Esophagus squamous epithelium (tissue), 5 donors: Measurements from ENCODE around the gene CLTCL1. TPM values are rescaled to one million over a fixed set of nuclear protein-coding genes. Genes with fewer than 3 reads are reported as not detected.
"Not testable (repeated sequence)": the region's sequence is repeated elsewhere in the genome, so short reads cannot be mapped to it uniquely, and the experiment has no call there.

ENCODE experiments used
- DNase-seq: peaks from one replicate; lab custom pipeline; 2025; lab: John Stamatoyannopoulos, UW
- H3K27ac ChIP-seq, 4 donors: fragments of 200-600 bp; sonication (generic); one replicate each; pipeline ENCODE4 v1.5.1; 2016 to 2019; ENCODE audit warnings: mild to moderate bottlenecking in 1 of 4
- H3K27me3 ChIP-seq, 4 donors: fragments of 200-600 bp; sonication (generic); 1 replicate in 3 of 4; 2 replicates in 1 of 4; pipeline versions ENCODE4 v1.5.1 to v1.6.0; 2017 to 2021; ENCODE audit warnings: antibody characterized with exemption in 1 of 4
- H3K36me3 ChIP-seq, 3 donors: fragments of 200-600 bp; sonication (generic); one replicate each; pipeline ENCODE4 v1.5.1; 2016 to 2019
- H3K4me1 ChIP-seq, 3 donors: fragments of 200-600 bp; sonication (generic); one replicate each; pipeline ENCODE4 v1.5.1; 2017 to 2019
- H3K4me3 ChIP-seq, 4 donors: fragments of 200-600 bp; sonication (generic); 1 replicate in 3 of 4; 2 replicates in 1 of 4; pipeline ENCODE4 v1.5.1; 2016 to 2019; ENCODE audit warnings: mild to moderate bottlenecking in 2 of 4, moderate library complexity in 1 of 4
- H3K9me3 ChIP-seq, 3 donors: fragments of 200-600 bp; sonication (generic); one replicate each; pipeline ENCODE4 v1.5.1; 2016 to 2019
- POLR2A ChIP-seq, 4 donors: fragments of 450-650 bp; IDR thresholded peaks; one replicate each; pipeline ENCODE4 v1.6.1; 2017; ENCODE audit warnings: antibody characterized with exemption in 4 of 4, mild to moderate bottlenecking in 4 of 4, moderate library complexity in 3 of 4
- WGBS, 2 donors: methylation state at CpG; one replicate each; pipeline ENCODE4 v1.1.5; 2018; 5-methylcytosine and 5-hydroxymethylcytosine counted together
- intact Hi-C: fragments of 100-400 bp; cut with DNase I; formaldehyde crosslinking; loops from one replicate; pipeline ENCODE4 v1.15.0; 2022
- total RNA-seq, 4 donors: library from RNA; depleted of rRNA; stranded (reverse); fragments of >200 nt; gene quantifications; one replicate each; pipeline ENCODE4 v1.1.0, GENCODE V29; 2016
- TF ChIP-seq, protein P1 (sequence below), 6 experiments: fragments of 450-650 bp in 4 of 6; fragments of 200-600 bp in 2 of 6; sonication (generic) in 2 of 6; IDR thresholded peaks; one replicate each; pipeline ENCODE4 v1.5.1; 2016 to 2019; ENCODE audit warnings: antibody characterized with exemption in 6 of 6, mild to moderate bottlenecking in 4 of 6, moderate library complexity in 4 of 6
- donor health status: DM: yes; HTN: yes; CAD: no.

Gene CLTCL1
- total RNA-seq, 4 donors from 2014 or later, result 3.0 to 7.7 (median 5.1) TPM

GRCh38 chr22:19168088-19168890 lies 123.2 kb downstream of the CLTCL1 start:
- intact Hi-C loops, result no loop called here
- Histone ChIP-seq H3K4me3 (no peak overlapping the region), H3K27me3 (peaks cover 3 to 72% (median 11%) of the 10 kb centered on the region in 4 donors), H3K9me3 (no peaks in the 10 kb centered on the region), H3K27ac (no peak overlapping the region), H3K36me3 (no peaks in the 10 kb centered on the region), H3K4me1 (peaks cover 24 to 40% (median 31%) of the 10 kb centered on the region in 3 donors)
- TF ChIP-seq, protein P1, sequence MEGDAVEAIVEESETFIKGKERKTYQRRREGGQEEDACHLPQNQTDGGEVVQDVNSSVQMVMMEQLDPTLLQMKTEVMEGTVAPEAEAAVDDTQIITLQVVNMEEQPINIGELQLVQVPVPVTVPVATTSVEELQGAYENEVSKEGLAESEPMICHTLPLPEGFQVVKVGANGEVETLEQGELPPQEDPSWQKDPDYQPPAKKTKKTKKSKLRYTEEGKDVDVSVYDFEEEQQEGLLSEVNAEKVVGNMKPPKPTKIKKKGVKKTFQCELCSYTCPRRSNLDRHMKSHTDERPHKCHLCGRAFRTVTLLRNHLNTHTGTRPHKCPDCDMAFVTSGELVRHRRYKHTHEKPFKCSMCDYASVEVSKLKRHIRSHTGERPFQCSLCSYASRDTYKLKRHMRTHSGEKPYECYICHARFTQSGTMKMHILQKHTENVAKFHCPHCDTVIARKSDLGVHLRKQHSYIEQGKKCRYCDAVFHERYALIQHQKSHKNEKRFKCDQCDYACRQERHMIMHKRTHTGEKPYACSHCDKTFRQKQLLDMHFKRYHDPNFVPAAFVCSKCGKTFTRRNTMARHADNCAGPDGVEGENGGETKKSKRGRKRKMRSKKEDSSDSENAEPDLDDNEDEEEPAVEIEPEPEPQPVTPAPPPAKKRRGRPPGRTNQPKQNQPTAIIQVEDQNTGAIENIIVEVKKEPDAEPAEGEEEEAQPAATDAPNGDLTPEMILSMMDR (IDR thresholded peaks at IDR 0.05), result no peak
- no peak for TF ChIP-seq POLR2A (IDR thresholded peaks at IDR 0.05)
- DNase-seq, result no peak
- 51 to 53% methylated on average over 13 to 17 of the region's 17 CpGs for WGBS, 2 donors

DNA sequence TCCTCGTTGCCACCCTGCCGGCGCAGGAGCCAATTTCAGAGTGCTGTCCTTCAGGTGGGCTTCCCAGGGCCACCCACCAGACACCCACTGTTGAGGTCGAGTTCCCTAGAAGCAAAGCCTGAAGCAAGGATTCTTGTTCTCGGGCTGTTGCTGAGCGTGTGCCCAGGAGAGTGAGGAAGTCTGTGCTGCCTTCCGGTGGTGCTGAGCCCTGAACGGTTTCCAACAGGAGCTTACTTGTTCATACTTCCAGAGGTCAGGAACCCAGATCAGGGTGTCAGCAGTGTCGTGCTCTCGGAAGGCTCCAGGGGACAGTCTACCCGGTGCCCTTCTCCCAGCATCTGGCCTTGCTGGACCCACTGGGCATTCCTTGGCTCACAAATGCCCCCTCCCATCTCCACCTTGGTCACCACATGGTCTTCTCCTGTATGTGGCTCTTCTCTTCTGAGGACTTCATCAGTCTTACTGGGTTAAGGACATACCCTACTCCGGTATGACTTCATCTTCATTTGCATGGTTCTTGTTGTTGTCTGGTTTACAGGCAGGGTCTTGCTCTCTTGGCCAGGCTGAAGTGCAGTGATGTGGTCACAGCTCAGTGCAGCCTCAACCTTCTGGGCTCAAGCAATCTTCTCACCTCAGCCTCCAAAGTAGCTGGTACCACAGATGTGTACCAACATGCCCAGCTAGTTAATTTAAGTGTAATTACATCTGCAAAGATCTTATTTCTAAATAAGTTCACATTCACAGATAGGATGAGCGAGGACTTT lies 124.2 kb downstream of the CLTCL1 start:
- Histone ChIP-seq H3K27me3 (peaks cover 3 to 82% (median 11%) of the 10 kb centered on the region in 4 donors), H3K4me1 (peaks cover 13 to 30% (median 21%) of the 10 kb centered on the region in 3 donors), H3K4me3 (no peak overlapping the region), H3K9me3 (no peaks in the 10 kb centered on the region), H3K27ac (no peak overlapping the region), H3K36me3 (no peaks in the 10 kb centered on the region)
- intact Hi-C loops, result no loop called here
- DNase-seq, result no peak
- 60 to 88% methylated on average over 6 to 9 of the region's 13 CpGs for WGBS, 2 donors
- TF ChIP-seq, protein P1 (IDR thresholded peaks at IDR 0.05), result no peak
- TF ChIP-seq POLR2A (IDR thresholded peaks at IDR 0.05), result no peak

DNA sequence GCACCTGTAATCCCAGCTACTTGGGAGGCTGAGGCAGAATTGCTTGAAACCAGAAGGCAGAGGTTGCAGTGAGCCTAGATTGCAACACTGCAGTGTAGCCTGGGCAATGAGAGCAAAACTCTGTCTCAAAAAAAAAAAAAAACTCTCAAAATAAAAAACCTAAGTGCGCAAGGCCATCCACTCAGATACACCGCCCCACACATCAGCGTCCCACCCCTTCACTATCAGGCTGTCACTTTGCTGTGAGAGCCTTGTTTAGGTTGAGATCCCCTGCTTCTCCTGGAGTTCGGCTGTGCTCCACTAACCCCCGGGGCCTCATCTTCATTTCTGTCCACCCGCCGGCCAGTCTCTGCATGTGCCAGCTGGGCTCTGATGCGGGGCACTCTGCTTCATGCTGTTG lies 125.1 kb downstream of the CLTCL1 start:
- intact Hi-C loops, result no loop called here
- H3K27me3 ChIP-seq, result peaks cover 3 to 90% (median 11%) of the 10 kb centered on the region in 4 donors

DNA sequence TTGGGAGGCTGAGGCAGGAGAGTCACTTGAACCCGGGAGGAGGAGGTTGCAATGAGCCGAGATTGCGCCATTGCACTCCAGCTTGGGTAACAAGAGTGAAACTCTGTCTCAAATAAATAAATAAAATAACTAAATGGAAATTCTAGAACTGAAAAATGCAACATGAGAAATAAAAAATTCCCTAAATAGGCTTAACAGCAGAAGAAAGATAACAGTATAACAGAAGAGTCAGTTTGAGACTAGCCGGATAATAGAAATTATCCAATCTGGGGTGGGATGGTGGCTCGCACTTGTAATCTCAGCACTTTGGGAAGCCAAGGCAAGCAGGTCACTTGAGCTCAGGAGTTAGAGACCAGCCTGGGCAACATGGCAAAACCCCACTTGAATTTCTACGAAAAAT lies 127.1 kb downstream of the CLTCL1 start:
- no peaks in the 10 kb centered on the region for H3K36me3 ChIP-seq
- H3K27me3 ChIP-seq, result peaks cover 3 to 77% (median 10%) of the 10 kb centered on the region in 4 donors
- H3K27ac ChIP-seq, result no peak overlapping the region
- no peaks in the 10 kb centered on the region for H3K9me3 ChIP-seq
- peaks cover 0 to 7% (median 3%) of the 10 kb centered on the region in 3 donors for H3K4me1 ChIP-seq
- 89 to 91% methylated on average over 6 of the region's 6 CpGs for WGBS, 2 donors
- no peak overlapping the region for H3K4me3 ChIP-seq
- intact Hi-C loops, result no loop called here
- no peak for TF ChIP-seq POLR2A (IDR thresholded peaks at IDR 0.05)
- TF ChIP-seq, protein P1 (IDR thresholded peaks at IDR 0.05), result no peak
- no peak for DNase-seq

More for the DNA sequence above, 125.1 kb downstream of the CLTCL1 start:
- TF ChIP-seq, protein P1 (IDR thresholded peaks at IDR 0.05), result no peak
- no peak for TF ChIP-seq POLR2A (IDR thresholded peaks at IDR 0.05)
- H3K4me1 ChIP-seq, result peaks cover 9 to 25% (median 17%) of the 10 kb centered on the region in 3 donors
- DNase-seq, result no peak
- no peaks in the 10 kb centered on the region for H3K36me3 ChIP-seq
- H3K9me3 ChIP-seq, result no peaks in the 10 kb centered on the region
- H3K27ac ChIP-seq, result no peak overlapping the region
- H3K4me3 ChIP-seq, result no peak overlapping the region
- WGBS, 2 donors, result 72 to 78% methylated on average over 8 of the region's 8 CpGs

- whole genome bisulfite sequencing, 2 donors, result 81 to 86% methylated on average over 10 to 11 of the region's 11 CpGs
- H3K36me3 ChIP-seq, intact Hi-C loops, DNase-seq, H3K4me1 ChIP-seq, H3K9me3 ChIP-seq, H3K27ac ChIP-seq, H3K4me3 ChIP-seq: not testable (repeated sequence)
- peaks cover 0 to 47% (median 1%) of the 10 kb centered on the region in 4 donors for H3K27me3 ChIP-seq
Observed at GRCh38 chr22:19158649-19159048, 132.9 kb downstream of the CLTCL1 start.

- H3K4me1 ChIP-seq, H3K36me3 ChIP-seq, H3K9me3 ChIP-seq, intact Hi-C loops, H3K4me3 ChIP-seq, DNase-seq, H3K27ac ChIP-seq: not testable (repeated sequence)
- H3K27me3 ChIP-seq, result peaks cover under 1 to 51% (median 9%) of the 10 kb centered on the region in 4 donors
- 64 to 73% methylated on average over 9 of the region's 9 CpGs for WGBS, 2 donors
Observed at GRCh38 chr22:19156109-19156508, 135.4 kb downstream of the CLTCL1 start.
